GM12875 (cell line): ENCODE data around the gene NUP50.

Experiments used
- H3K4me3 ChIP-seq: one replicate; pipeline ENCODE4 v1.5.1; 2011; ENCODE audit warnings: low read depth, low read length, control low read depth
- TF ChIP-seq, protein P1 (sequence below): IDR thresholded peaks from 2 replicates; pipeline ENCODE4 v1.5.1; 2011; ENCODE audit warnings: low read depth, mild to moderate bottlenecking, control low read depth, inconsistent platforms, low read length, moderate library complexity, borderline replicate concordance; ENCODE audit not compliant: insufficient read depth

NUP50 gene

DNA sequence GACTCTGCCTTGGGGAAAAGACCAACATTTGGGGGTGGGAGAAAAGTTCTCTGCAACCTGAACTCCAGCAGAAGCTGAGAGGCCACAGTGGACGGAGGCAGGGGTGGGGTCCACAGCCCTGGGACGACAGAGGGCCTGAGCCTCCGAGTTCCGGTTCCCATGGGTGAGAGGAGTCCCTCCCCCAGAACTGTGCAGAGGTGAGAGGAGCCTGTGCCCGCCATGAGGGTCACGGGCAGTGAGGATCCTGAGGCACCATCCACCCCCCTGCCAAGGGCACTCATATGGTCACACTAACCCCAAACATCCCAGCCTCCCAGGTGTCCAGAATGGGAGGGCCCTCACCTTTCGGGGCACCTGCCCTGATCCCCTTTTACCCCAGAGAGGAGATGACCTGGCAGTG lies 46.4 kb downstream of the NUP50 start:
- H3K4me3 ChIP-seq, result no peak overlapping the region
- TF ChIP-seq, protein P1, sequence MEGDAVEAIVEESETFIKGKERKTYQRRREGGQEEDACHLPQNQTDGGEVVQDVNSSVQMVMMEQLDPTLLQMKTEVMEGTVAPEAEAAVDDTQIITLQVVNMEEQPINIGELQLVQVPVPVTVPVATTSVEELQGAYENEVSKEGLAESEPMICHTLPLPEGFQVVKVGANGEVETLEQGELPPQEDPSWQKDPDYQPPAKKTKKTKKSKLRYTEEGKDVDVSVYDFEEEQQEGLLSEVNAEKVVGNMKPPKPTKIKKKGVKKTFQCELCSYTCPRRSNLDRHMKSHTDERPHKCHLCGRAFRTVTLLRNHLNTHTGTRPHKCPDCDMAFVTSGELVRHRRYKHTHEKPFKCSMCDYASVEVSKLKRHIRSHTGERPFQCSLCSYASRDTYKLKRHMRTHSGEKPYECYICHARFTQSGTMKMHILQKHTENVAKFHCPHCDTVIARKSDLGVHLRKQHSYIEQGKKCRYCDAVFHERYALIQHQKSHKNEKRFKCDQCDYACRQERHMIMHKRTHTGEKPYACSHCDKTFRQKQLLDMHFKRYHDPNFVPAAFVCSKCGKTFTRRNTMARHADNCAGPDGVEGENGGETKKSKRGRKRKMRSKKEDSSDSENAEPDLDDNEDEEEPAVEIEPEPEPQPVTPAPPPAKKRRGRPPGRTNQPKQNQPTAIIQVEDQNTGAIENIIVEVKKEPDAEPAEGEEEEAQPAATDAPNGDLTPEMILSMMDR, result no peak

DNA sequence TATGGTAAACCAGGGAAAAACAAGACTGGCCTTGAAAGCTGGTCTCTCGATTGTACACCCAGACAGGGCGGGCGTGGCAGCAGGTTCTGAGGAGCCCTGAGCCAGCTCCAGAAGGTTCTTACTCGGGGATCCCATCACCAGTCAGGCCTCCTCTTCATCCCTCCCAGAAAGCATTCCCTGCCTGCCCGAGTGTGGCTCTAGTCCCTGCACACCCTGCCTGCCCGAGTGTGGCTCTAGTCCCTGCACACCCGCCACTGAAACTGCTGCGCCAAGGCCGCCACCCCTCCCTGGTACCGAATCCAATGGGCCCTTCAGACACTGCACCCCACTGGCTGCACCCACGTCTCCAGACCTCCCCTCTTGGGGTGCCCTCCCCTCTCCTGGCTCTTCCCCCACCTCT lies 46.9 kb downstream of the NUP50 start:
- H3K4me3 ChIP-seq, result no peak overlapping the region
- TF ChIP-seq, protein P1, result no peak

DNA sequence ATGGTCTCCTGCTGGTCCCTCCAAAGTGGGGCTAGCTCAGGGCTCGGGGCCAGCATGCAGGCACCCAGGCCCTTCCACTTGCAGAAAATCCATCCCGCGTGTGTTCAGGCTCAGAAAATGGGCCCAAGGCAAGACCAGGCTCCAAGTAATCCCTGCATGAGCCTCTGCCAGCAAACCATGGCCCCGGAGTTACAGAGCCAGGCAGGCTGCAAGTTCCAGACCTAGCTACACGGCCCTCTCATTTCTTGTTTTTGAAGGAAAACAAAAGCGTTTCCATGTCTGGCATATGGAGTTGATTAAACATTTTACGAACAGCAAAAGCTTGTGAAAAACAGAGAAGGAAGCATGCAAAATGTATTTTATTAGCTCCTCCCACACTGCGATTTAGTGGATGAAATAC lies 47.3 kb downstream of the NUP50 start:
- H3K4me3 ChIP-seq, result no peak overlapping the region
- TF ChIP-seq, protein P1, result no peak

DNA sequence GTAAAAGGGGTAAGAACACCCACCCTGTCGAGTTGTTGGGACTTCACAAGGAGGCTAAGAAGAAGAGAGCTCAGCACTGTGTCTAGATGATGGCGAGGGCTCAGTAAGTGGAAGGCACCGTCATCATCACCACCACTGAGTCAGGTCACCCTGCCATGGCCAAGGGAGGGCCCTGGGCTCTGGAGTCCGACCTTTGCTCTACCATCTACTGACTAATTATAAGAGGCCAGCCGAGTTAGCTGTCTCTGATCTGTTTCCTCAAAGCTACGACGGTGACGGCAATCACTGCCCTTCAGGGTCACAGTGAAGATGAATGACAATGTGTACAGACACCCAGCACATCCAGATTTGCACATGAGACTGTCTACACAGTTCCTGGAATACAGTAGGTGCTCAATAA lies 47.7 kb downstream of the NUP50 start:
- TF ChIP-seq, protein P1, result no peak
- no peak overlapping the region for H3K4me3 ChIP-seq

DNA sequence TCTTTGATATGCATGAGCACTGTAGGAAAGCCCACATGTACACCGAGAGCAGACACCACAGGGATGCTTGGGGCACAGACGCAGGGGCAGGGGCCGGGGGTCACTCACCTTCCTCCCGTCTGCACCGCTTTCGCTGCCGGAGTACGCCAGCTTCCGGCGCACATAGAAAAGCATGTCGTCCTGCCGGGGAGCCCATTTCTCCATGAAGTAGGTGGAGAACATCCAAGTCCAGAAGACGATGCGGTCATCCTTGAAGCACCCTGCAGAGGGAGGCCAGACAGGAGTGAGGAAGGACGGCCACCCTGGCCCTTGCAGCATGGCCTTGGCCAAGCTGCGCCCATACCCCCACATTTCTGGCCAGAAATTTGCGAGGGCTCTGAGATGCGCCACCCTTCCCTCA lies 48.1 kb downstream of the NUP50 start:
- TF ChIP-seq, protein P1, result no peak
- no peak overlapping the region for H3K4me3 ChIP-seq

DNA sequence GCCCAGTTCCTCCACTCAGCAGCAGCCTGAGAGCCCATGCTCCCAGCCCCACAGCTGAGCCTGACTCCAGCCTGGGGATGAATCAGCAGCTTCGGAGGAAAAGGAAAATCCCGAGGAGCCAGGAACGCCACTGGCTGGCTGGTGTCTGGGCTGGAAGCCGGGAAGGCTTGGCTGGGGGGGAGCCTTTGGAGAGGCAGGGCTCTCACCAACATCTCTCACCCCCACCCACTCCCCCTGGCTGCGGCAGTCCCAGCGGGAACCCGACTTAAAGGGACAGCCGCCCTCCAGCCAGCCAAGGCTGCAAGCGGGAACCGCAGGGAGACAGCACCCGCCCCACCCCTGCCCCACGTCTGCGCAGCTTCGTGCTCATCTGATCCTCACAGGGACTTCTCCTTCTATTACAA lies 48.6 kb downstream of the NUP50 start:
- no peak overlapping the region for H3K4me3 ChIP-seq
- TF ChIP-seq, protein P1, result no peak

DNA sequence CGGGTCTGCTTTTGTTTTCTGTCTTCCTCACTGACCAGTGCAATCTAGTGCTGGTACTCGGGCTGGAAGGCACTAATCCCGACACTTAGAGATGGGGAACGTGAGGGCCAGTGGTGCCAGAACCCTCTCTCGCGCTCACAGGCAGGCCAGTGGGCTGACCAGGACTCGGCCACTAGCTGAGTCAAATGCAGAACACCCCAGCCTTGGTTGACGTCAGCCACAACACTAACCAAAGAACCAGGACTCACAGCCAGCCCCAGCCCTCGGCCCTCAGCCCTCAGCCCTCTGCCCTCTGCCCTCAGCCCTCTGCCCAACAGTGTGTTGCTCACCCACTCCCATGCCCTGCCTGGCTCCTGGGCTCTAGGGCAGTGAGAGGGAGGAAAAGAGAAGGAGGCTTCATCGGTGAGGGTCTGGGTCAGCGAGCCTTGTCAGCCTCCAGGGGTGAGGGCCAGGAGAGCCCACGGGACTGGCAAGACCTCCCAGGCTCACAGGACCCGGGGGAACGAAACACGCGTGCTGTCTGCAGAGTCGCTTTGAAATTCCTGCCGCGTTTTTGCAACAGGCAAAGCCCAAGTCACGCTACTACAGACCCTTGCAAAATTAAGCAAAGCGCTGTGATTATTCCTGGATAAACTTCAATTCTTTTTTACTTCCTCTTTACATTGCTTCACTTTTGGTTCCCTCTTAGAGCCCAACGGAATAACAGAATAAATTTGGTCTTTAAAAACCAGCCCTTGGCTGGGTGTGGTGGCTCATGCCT lies 49.4 kb downstream of the NUP50 start:
- H3K4me3 ChIP-seq, result no peak overlapping the region
- TF ChIP-seq, protein P1, result no peak
